SK-N-SH (cell line): ENCODE data around the gene TERT. TPM values are rescaled to one million over a fixed set of nuclear protein-coding genes. Genes with fewer than 3 reads are reported as not detected.

Experiments used
- CTCF ChIA-PET: fragments of 300-600, 350-600 bp; formaldehyde crosslinking; extraction: SDS; loops from one replicate; lab custom pipeline; 2021; lab: Yijun Ruan, JAX
- POLR2A ChIA-PET: fragments of 350-600 bp; sonication (Branson Sonifier 250); formaldehyde crosslinking; extraction: SDS; loops from one replicate; lab custom pipeline; 2020; ENCODE audit warnings: antibody characterized with exemption, inconsistent platforms; lab: Yijun Ruan, JAX
- DNase-seq: peaks from one replicate; pipeline ENCODE4 v3.0.0; 2012
- H2AFZ ChIP-seq: fragments of 200-600 bp; sonication (generic); 2 replicates; pipeline ENCODE4 v1.8.1; 2016; ENCODE audit warnings: antibody characterized with exemption, mild to moderate bottlenecking, low read depth
- H3F3A ChIP-seq: fragments of 200-600 bp; sonication (generic); replicated peaks from 2 replicates; pipeline ENCODE3; 2016; ENCODE audit warnings: antibody characterized with exemption, mild to moderate bottlenecking; ENCODE audit not compliant: insufficient read depth
- H3K27ac ChIP-seq, 2 experiments: fragments of 200-500 bp in 1 of 2; fragments of 200-600 bp in 1 of 2; sonication (Bioruptor generic) in 1 of 2; sonication (generic), shearing (Covaris generic) in 1 of 2; 2 replicates each; pipeline versions ENCODE4 v1.5.1 to v1.6.1; 2014 to 2016; ENCODE audit warnings: low read depth in 2 of 2, inconsistent platforms in 1 of 2, low read length in 1 of 2, mild to moderate bottlenecking in 1 of 2, mixed read lengths in 1 of 2
- H3K27me3 ChIP-seq: fragments of 200-600 bp; sonication (generic), shearing (Covaris generic); 2 replicates; pipeline ENCODE4 v1.6.1; 2016; ENCODE audit warnings: mixed run types; ENCODE audit not compliant: insufficient read depth
- H3K36me3 ChIP-seq, 2 experiments: fragments of 200-500 bp in 1 of 2; fragments of 200-600 bp in 1 of 2; sonication (Bioruptor generic) in 1 of 2; sonication (generic) in 1 of 2; replicated peaks in 1 of 2; 2 replicates each; pipeline versions ENCODE3 to v1.5.1; 2014 to 2016; ENCODE audit warnings: low read length in 1 of 2, mild to moderate bottlenecking in 1 of 2; ENCODE audit not compliant: insufficient read depth in 2 of 2, control insufficient read depth in 1 of 2
- H3K4me1 ChIP-seq, 2 experiments: fragments of 200-500 bp in 1 of 2; fragments of 200-600 bp in 1 of 2; sonication (Bioruptor generic) in 1 of 2; sonication (generic), shearing (Covaris generic) in 1 of 2; 2 replicates each; pipeline versions ENCODE4 v1.5.1 to v1.6.1; 2014 to 2016; ENCODE audit warnings: low read depth in 1 of 2, low read length in 1 of 2, mixed run types in 1 of 2; ENCODE audit not compliant: insufficient read depth in 2 of 2, control insufficient read depth in 1 of 2
- H3K4me2 ChIP-seq: fragments of 200-600 bp; sonication (generic), shearing (Covaris generic); 2 replicates; pipeline ENCODE4 v1.6.1; 2017; ENCODE audit warnings: mixed run types
- H3K4me3 ChIP-seq, 2 experiments: fragments of 200-500 bp in 1 of 2; fragments of 200-600 bp in 1 of 2; sonication (Bioruptor generic) in 1 of 2; sonication (generic), shearing (Covaris generic) in 1 of 2; 2 replicates each; pipeline versions ENCODE4 v1.5.1 to v1.8.1; 2014 to 2016; ENCODE audit warnings: low read depth in 2 of 2, inconsistent platforms in 1 of 2, low read length in 1 of 2, mild to moderate bottlenecking in 1 of 2, mixed read lengths in 1 of 2, moderate library complexity in 1 of 2
- H3K79me2 ChIP-seq: fragments of 200-600 bp; sonication (generic); 2 replicates; pipeline ENCODE4 v1.8.1; 2017; ENCODE audit warnings: mild to moderate bottlenecking; ENCODE audit not compliant: insufficient read depth
- H3K9ac ChIP-seq: fragments of 200-600 bp; sonication (generic); 2 replicates; pipeline ENCODE4 v1.6.1; 2017; ENCODE audit warnings: mixed run types
- H3K9me2 ChIP-seq: fragments of 200-600 bp; sonication (generic); 2 replicates; pipeline ENCODE4 v1.6.1; 2017; ENCODE audit warnings: mixed run types
- H3K9me3 ChIP-seq: fragments of 200-600 bp; sonication (generic); 2 replicates; pipeline ENCODE4 v1.6.1; 2017; ENCODE audit warnings: mixed run types, mild to moderate bottlenecking, moderate library complexity
- H4K20me1 ChIP-seq: fragments of 200-600 bp; sonication (generic); 2 replicates; pipeline ENCODE4 v1.6.1; 2017; ENCODE audit warnings: mild to moderate bottlenecking, mixed run types; ENCODE audit not compliant: insufficient read depth
- FOSL2 ChIP-seq: IDR thresholded peaks from 2 replicates; pipeline ENCODE4 v1.4.0; 2012; ENCODE audit warnings: low read depth, mild to moderate bottlenecking, moderate library complexity, borderline replicate concordance
- GABPA ChIP-seq: IDR thresholded peaks from 2 replicates; pipeline ENCODE4 v1.4.0; 2012; ENCODE audit warnings: low read depth, mild to moderate bottlenecking
- GATA2 ChIP-seq: sonication (generic); formaldehyde crosslinking; IDR thresholded peaks from 2 replicates; pipeline ENCODE4 v1.5.0; 2020; ENCODE audit warnings: mild to moderate bottlenecking, missing genetic modification reagents
- NFIC ChIP-seq: IDR thresholded peaks from 2 replicates; pipeline ENCODE4 v1.4.0; 2012; ENCODE audit warnings: borderline replicate concordance
- POLR2AphosphoS5 ChIP-seq: IDR thresholded peaks from 2 replicates; pipeline ENCODE4 v1.6.1; 2012; ENCODE audit warnings: low read depth, low read length
- RAD21 ChIP-seq: IDR thresholded peaks from 2 replicates; pipeline ENCODE4 v1.6.1; 2012; ENCODE audit warnings: mild to moderate bottlenecking, low read length
- RCOR1 ChIP-seq: fragments of 150-350 bp; IDR thresholded peaks from 2 replicates; pipeline ENCODE4 v1.6.1; 2017; ENCODE audit warnings: antibody characterized with exemption, low read length
- RFX5 ChIP-seq: IDR thresholded peaks from 2 replicates; pipeline ENCODE4 v1.6.1; 2012; ENCODE audit warnings: mild to moderate bottlenecking, improper control_type of control experiment, low read length
- RXRA ChIP-seq: IDR thresholded peaks from 2 replicates; pipeline ENCODE4 v1.4.0; 2012; ENCODE audit warnings: low read depth, mild to moderate bottlenecking, borderline replicate concordance
- SIN3A ChIP-seq: IDR thresholded peaks from 2 replicates; pipeline ENCODE4 v1.6.1; 2012; ENCODE audit warnings: low read depth, mild to moderate bottlenecking, low read length, moderate library complexity, borderline replicate concordance
- TEAD4 ChIP-seq: IDR thresholded peaks from 2 replicates; pipeline ENCODE4 v1.4.0; 2012; ENCODE audit warnings: mild to moderate bottlenecking, borderline replicate concordance; ENCODE audit not compliant: insufficient read depth
- YY1 ChIP-seq: IDR thresholded peaks from 2 replicates; pipeline ENCODE4 v1.4.0; 2012; ENCODE audit warnings: low read depth, mild to moderate bottlenecking
- WGBS: methylation state at CpG from one replicate; pipeline ENCODE4 v1.1.6; 2017; ENCODE audit warnings: low lambda C conversion rate; 5-methylcytosine and 5-hydroxymethylcytosine counted together
- polyA plus RNA-seq, 3 experiments: library from polyadenylated mRNA; depleted of rRNA; stranded (reverse); fragments of >200 nt; gene quantifications; 2 replicates each; pipeline ENCODE4 v1.2.3, GENCODE V29; 2012
- TF ChIP-seq, protein P1 (sequence below): IDR thresholded peaks from 2 replicates; pipeline ENCODE4 v1.4.0; 2012; ENCODE audit warnings: low read depth, borderline replicate concordance
- TF ChIP-seq, protein P2 (sequence below): fragments of 150-350 bp; IDR thresholded peaks from 2 replicates; pipeline ENCODE4 v1.6.1; 2017; ENCODE audit warnings: antibody characterized with exemption, low read length, low read depth, borderline replicate concordance
- TF ChIP-seq, protein P3 (sequence below): IDR thresholded peaks from 2 replicates; pipeline ENCODE4; 2012
- TF ChIP-seq, protein P4 (sequence below): IDR thresholded peaks from 2 replicates; pipeline ENCODE4 v1.6.1; 2012; ENCODE audit warnings: mild to moderate bottlenecking, low read depth, low read length, moderate library complexity

The TERT gene
- polyA plus RNA-seq, 1 of the 3 experiments (the other 2 are of a cell fraction): 2.4 TPM

DNA sequence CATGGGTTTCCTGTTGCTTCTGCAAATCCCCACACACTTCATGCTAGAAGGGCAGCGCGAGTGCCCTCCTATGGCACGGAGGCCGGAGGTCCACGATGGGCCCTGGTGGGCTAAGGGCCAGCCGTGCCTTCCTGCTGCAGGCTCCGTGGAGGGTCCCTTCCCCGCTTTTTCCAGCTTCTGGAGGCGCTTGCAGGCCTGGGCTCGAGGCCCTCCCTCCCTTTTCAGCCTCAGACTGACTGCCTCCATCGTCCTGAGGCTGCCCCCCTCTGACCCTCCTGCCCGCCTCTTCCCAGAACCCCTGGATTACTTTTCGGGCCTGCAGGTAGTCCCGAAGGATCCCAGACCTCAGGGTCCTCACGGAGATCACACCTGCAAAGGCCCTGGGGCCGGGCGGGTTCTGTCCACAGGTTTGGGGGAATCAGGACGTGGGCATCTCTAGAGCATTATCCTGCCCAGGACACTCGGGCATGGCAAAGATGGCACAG is 3.2 kb upstream of the TERT start:
- Histone ChIP-seq H3K27ac (no peak overlapping the region), H4K20me1 (no peaks in the 10 kb centered on the region), H3K9me3 (peaks cover 4% of the 10 kb centered on the region; the same call in 1 of the 2 replicates), H3K4me2 (no peak overlapping the region), H3K9me2 (no peaks in the 10 kb centered on the region), H3K9ac (no peak overlapping the region), H3K36me3 (no peaks in the 10 kb centered on the region), H2AFZ (no peak overlapping the region), H3K79me2 (no peaks in the 10 kb centered on the region), H3K27me3 (peaks cover 39% of the 10 kb centered on the region; the same call in 1 of the 2 replicates)
- ChIA-PET CTCF (interaction anchor here (1.0 kb wide), 1 partner anchor 8 kb away, joined by 3 read pairs; no protein-coding TSS in a partner anchor), POLR2A (no interaction called here)
- TF ChIP-seq RAD21 (no peak), SIN3A (no peak), TEAD4 (no peak), FOSL2 (no peak)
- TF ChIP-seq, all 33 proteins: peak for 0
- H3F3A ChIP-seq: no peaks in the 10 kb centered on the region
- no peak overlapping the region for H3K4me3 ChIP-seq
- WGBS: 50% methylated on average over 15 of the region's 19 CpGs
- DNase-seq: no peak
- H3K4me1 ChIP-seq: peaks cover 0 to 4% of the 10 kb centered on the region in 2 experiments; a peak in 1 of 4 replicates

DNA sequence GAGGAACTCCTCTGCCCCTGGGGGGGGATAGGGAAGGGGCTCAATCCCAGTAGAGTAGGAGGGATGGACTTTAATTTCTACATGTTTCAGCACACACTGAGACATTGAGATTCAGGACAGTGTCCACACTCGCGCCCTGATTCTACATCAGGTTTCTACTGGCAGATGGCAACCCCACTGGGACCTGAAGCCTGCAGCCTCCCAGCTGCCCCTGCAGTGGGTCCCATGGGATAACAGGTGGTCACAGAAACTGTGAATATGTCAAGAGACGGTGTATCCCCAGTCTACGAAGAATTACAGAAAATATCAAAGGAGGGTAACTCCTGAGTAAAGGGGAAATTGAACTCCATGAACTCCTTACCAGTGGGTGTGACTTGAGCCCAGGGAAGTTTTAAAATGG is 2.4 kb upstream of the TERT start:
- no peak overlapping the region for H3K4me2 ChIP-seq
- TF ChIP-seq RFX5 (no peak), NFIC (no peak), POLR2AphosphoS5 (no peak), RCOR1 (no peak), GABPA (no peak), YY1 (no peak), GATA2 (CRISPR knock-in tag) (no peak), RXRA (no peak)
- TF ChIP-seq, protein P1, sequence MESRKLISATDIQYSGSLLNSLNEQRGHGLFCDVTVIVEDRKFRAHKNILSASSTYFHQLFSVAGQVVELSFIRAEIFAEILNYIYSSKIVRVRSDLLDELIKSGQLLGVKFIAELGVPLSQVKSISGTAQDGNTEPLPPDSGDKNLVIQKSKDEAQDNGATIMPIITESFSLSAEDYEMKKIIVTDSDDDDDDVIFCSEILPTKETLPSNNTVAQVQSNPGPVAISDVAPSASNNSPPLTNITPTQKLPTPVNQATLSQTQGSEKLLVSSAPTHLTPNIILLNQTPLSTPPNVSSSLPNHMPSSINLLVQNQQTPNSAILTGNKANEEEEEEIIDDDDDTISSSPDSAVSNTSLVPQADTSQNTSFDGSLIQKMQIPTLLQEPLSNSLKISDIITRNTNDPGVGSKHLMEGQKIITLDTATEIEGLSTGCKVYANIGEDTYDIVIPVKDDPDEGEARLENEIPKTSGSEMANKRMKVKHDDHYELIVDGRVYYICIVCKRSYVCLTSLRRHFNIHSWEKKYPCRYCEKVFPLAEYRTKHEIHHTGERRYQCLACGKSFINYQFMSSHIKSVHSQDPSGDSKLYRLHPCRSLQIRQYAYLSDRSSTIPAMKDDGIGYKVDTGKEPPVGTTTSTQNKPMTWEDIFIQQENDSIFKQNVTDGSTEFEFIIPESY: no peak
- TF ChIP-seq, protein P2, sequence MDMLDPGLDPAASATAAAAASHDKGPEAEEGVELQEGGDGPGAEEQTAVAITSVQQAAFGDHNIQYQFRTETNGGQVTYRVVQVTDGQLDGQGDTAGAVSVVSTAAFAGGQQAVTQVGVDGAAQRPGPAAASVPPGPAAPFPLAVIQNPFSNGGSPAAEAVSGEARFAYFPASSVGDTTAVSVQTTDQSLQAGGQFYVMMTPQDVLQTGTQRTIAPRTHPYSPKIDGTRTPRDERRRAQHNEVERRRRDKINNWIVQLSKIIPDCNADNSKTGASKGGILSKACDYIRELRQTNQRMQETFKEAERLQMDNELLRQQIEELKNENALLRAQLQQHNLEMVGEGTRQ: no peak
- TF ChIP-seq, protein P3, sequence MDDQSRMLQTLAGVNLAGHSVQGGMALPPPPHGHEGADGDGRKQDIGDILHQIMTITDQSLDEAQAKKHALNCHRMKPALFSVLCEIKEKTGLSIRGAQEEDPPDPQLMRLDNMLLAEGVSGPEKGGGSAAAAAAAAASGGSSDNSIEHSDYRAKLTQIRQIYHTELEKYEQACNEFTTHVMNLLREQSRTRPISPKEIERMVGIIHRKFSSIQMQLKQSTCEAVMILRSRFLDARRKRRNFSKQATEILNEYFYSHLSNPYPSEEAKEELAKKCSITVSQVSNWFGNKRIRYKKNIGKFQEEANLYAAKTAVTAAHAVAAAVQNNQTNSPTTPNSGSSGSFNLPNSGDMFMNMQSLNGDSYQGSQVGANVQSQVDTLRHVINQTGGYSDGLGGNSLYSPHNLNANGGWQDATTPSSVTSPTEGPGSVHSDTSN: no peak
- TF ChIP-seq, protein P4, sequence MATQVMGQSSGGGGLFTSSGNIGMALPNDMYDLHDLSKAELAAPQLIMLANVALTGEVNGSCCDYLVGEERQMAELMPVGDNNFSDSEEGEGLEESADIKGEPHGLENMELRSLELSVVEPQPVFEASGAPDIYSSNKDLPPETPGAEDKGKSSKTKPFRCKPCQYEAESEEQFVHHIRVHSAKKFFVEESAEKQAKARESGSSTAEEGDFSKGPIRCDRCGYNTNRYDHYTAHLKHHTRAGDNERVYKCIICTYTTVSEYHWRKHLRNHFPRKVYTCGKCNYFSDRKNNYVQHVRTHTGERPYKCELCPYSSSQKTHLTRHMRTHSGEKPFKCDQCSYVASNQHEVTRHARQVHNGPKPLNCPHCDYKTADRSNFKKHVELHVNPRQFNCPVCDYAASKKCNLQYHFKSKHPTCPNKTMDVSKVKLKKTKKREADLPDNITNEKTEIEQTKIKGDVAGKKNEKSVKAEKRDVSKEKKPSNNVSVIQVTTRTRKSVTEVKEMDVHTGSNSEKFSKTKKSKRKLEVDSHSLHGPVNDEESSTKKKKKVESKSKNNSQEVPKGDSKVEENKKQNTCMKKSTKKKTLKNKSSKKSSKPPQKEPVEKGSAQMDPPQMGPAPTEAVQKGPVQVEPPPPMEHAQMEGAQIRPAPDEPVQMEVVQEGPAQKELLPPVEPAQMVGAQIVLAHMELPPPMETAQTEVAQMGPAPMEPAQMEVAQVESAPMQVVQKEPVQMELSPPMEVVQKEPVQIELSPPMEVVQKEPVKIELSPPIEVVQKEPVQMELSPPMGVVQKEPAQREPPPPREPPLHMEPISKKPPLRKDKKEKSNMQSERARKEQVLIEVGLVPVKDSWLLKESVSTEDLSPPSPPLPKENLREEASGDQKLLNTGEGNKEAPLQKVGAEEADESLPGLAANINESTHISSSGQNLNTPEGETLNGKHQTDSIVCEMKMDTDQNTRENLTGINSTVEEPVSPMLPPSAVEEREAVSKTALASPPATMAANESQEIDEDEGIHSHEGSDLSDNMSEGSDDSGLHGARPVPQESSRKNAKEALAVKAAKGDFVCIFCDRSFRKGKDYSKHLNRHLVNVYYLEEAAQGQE: no peak
- no peak for DNase-seq
- no peaks in the 10 kb centered on the region for H4K20me1 ChIP-seq
- no peaks in the 10 kb centered on the region for H3F3A ChIP-seq
- CTCF ChIA-PET: no interaction called here
- H3K4me1 ChIP-seq: peaks cover 0 to 4% of the 10 kb centered on the region in 2 experiments; a peak in 1 of 4 replicates
- POLR2A ChIA-PET: no interaction called here
- 46% methylated on average over 2 of the region's 4 CpGs for WGBS
- no peak overlapping the region for H2AFZ ChIP-seq
- no peak overlapping the region for H3K4me3 ChIP-seq
- no peaks in the 10 kb centered on the region for H3K79me2 ChIP-seq
- peaks cover 45% of the 10 kb centered on the region for H3K27me3 ChIP-seq
- no peaks in the 10 kb centered on the region for H3K9me3 ChIP-seq
- no peaks in the 10 kb centered on the region for H3K9me2 ChIP-seq
- no peak overlapping the region for H3K27ac ChIP-seq
- no peak overlapping the region for H3K9ac ChIP-seq
- H3K36me3 ChIP-seq: no peaks in the 10 kb centered on the region
